GM21825 (cell line): ENCODE results near the gene PYGO2.
A peak's percentile ranks its signal among the peaks of the same experiment; 100 is the strongest.

Experiments used
- ATAC-seq: cut with Tn5 transposase; IDR thresholded peaks from one replicate; pipeline ENCODE4 v1.9.1; 2021; ENCODE audit warnings: mild to moderate bottlenecking, moderate library complexity; ENCODE audit not compliant: unreplicated experiment

PYGO2 gene

DNA sequence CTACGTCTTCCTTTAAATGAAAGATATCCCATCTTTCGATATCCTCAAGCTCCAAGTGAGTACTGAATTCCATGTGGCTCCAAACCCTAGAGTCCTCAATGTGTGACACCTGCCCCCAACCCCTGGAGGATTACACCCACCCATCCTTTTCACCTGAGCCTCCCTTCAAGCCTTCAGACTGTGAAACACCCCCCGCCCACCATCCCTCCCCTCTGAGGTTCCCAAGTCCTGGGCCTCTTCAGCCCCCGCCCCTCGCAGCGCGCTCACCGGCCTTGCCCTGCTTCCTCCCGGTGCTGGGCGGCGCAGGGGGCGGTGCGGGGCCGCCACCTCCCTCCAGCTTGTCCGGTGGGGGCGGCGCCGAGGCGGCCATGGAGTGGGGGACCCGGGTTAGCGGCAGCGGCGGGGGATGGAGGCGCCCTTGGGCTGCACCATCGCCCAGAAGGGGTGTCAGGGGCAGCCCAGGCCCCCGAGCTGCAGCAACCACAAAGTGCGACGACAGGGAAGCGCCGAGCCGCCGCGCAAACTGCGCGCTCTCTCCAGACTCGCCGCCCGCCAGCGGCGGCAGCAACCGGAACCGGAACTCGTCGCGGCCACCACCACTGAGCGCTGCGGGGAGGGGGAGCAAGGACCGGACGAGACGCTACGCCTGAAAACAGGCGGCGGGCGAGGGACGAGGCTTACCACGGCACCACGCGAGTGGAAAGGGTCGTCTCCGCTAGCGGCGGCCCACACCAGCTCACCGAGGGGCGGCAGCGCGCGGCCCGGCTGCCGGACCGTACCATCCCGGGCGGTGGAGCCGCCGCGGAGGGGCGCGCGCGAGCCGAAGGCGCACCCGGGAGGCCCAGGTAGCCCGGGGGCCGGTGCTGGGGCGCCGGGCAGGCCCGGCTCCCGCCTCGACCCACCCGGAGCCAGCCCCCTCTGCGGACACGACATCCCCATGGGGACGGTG lies at the start of gene PYGO2:
Gene PYGO2 (minus strand): TSS at position 576 of the 949 bp plus-strand sequence. CDS start 206 bp downstream, at position 370.
- ATAC-seq: peak; percentile 71

GRCh38 chr1:155011004-155011416 lies 49.4 kb upstream of the PYGO2 start:
- no peak for ATAC-seq

DNA sequence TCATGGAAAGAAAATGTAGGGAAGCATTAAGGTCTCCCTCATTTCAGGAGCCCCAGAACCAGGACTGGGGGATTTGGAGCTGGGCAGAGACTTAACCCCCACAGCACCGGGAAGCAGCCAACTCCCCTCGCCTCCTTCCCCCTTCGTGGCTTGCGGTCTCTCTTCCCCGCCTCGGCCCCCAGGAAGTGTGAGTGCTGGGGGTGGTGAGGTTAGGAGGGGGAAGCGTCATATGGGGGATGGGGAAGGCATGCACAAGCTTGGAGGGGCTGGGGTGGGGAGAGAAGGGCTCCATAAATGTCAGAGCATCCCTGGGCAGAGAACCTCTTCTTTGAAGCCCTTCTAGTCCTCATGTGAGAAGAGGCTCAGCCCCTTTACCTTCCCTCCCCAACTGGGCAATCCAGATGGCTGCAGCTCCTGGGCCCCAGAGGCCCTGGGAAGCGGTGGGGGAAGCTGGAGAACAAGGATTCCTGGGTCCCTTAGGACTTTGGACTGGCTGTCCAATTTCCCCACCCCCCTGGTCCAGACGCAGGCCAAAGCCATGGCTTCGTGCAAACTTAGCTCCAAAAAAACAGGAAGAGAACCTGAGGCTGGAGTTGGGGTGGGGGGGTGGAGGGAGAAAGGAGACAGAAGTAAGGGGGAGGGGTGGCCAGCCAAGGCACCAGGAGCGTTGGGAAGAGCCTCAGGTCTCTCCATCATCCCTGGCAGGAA lies 48.8 kb upstream of the PYGO2 start:
- no peak for ATAC-seq

DNA sequence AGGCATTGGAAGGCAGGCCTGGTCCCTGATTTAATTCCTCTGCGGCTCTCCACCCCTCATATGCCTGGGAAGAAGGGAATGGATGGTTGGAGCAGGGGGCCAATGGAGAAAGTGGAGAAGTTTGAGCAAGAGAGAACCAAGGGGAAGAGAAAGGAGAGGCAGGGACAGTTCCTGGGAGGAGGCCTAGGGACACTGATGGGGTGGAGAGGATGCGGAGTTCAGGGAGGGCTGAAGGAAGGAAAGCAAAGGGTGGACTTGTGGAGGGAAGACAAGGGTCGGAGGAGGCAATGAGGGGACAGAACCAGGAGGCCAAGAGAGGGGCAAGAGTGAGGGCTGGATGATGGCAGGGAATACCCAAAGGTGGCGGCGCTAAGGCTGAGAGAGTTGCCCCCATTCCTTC lies 48.2 kb upstream of the PYGO2 start:
- ATAC-seq: no peak

GRCh38 chr1:155009221-155009711 lies 47.7 kb upstream of the PYGO2 start:
- ATAC-seq: no peak

DNA sequence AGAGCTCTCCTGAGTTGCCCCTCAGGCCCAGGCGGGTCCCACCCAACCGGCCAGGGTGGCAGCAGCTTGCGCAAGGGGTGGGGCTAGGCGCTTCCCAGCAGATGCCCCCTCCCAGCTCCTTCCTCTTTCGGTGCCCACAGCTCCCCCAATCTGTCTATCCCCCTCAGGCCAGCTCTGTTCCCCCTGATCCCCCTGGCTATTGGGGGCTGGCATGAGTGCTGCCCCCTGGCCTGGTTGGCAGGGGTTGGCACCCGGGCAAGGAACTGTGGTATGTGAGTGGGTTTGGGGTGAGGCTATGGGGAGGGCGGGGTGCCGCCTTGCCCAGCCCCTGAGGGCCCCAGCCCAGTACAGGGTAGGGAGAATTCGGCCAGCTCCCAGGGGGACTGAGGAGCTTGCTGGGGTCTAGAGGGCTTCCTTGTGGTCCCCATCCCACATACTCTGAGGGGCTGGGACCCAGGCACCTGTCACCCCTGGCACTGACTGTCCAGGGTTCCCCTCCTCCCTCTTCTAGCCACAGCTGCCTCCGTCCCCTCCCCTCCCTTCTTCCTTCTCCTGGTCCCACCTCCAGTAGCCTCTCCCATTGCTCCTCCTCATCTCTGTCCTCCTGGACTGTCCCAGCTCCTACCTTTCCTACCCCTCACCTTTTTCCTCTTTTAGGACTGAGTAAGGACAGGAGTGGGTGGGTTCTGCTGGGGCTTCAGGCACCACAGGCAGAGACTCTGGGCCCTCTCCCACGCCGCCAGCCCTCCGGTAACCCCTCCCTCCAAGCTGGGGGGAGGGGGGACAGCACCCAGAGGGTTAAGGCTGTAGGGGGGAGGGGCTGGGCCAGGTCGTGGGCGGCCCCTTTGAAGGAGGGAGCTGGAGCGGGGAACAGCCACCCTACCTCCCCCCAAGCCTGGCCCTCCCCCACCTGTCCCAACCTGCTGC lies 46.7 kb upstream of the PYGO2 start:
- ATAC-seq: no peak

DNA sequence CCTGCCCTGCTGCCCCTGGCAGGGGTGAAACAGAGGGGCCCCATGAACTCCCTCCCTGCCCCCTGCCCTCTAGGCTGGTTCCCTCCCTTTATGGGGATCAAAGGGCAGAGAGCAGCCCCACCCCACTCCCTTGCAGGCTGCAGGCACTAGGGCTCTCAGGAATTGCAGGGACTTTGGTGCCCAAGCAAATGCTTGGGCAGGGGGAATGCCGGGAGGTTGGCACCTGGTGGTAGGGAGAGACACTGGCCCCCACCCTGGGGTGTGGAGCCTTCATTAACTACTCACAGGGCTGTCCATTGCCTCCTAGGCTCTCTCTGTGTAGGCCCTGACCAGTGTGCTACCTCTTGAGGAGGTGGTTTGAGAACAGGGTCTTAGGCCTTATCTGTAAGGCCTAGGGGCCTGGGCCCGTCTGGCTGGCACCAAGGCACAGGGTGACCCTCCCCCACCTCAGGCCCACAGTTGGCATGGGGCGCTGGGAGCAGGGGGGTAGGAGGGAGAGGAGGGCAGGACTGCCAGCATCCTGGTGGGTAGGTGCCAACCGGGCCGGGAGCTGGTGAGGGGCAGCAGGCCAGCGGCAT lies 45.8 kb upstream of the PYGO2 start:
- no peak for ATAC-seq

DNA sequence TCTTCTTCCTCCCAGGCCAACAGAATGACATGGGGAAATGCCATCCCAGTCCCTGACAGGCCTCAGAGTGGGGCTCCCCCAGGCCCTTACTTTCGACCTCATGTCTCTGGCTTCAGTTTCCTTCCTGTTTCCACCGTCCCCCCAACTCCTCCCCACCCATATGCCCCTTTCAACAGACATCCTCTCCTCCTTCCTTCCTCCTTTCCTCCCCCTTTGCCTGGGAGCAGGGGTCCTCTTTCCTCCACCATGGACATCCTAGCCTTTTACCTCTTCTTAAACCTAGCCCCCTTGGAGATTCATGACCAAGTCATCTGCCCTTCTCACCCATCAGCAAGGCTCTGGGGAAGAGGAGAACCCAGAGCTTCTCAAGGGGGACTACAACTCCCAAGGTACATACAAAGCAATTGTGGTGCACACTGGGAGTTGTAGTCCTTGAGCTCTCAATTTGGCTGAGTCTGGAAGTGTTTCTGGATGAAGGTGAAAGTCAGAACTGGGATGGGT lies 45.1 kb upstream of the PYGO2 start:
- ATAC-seq: no peak

DNA sequence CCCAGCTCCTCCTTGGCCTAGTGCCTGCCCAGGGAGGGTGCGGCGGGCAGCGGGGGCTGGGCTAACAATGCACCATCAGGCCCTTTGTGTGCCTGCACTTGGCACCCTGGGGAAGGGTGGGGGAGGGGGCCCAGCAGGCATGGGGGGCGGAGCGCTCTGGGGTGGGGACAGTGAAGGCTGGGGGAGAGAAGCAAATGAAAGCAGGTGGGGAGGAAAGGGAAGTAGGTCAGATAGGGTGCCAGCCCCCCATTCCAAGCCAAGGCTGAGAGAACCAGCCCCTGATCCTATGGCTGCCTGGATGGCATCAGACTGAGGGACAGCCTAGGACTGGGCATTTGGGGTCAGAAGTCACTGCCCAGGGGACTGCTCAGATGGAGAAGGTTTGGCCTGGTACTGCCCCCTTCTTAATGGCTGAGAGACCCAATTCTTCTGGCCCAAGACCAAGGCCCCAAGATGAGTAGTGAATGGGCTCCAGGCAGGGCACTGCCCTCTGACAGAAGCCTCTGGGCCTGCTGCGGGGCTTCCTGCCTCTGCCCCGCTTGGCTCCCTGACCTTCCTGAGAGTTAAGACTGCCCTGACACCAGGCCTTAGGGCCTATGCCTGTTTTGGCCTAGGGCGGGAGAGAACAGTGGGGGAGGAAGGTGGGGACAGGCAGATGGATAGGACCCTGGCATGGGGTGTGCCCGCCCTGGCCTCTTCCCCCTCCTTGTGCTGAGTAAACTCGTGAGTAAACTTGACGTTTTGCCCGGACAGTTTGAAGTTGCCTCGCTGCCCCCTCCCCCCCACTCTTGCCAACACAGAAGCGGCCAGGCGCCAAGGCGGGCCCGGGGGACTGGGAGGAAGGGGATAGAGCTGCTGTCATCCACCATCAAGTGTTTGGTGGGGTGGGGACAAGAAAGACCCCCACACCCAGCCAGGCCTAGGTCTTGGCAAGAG lies 43.8 kb upstream of the PYGO2 start:
- no peak for ATAC-seq

DNA sequence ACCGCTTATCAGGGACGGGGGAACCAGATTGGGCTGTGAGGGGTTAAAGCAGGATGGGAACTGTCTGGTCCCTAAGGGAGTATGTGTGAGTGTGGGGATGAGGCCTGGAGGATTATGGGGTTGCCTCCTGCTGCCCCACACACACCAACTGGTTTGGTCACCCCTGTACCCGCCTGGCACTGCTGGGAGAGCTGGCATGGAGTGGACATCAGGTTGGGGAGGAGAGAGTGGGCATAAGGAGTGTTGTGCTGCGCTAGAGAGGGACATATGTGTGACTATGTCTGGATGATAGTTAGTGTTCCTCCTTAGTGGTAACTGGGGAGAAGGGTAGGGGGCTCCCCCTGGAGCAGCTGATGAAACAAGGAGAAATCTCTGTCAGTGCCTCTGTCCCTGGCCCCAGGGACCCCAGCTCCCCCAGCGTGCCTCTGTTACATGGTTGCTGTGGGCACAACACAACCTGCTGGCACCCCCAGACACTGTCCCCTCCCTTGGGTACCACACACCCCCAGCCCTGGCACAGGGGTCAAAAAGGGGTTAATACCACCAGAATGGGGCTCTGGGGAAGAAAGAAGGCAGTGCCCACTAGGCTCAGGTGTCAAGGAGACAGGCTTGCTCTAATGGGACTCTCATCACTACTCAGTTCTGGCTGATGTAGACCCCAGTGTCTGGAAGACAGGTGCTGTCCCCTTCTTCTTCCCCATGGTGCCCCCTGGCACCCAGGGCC lies 42.9 kb upstream of the PYGO2 start:
- ATAC-seq: no peak

DNA sequence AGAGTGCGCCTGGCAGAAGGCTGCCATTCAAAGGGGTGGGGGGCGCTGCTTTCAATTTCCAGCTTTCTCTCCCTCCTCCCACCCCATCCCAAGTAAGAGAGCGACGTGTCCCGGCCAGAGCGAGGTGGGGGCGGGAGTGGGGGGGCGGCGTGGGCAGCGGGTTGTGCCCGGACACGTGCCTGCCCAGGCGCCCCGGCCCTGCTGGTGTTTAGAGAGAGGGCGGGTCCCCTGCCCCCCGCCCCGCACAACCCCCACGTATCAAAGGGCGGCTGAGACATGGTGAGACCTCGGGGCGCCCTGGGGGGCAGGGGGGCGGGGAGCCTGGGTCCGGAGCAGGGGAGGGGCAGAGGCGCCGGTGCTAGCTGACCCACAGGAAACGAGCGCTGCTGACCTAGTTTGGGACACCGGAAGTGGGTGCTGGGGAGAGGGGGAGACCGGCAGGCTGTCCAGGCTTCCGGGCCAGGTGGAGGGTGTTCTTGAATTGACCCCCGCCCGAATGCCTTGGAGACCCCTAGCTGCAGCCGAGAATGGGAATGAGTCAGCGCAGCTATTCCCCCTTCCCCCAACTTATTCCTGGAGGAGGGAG lies 42.3 kb upstream of the PYGO2 start:
- ATAC-seq: no peak

GRCh38 chr1:155003227-155003765 lies 41.7 kb upstream of the PYGO2 start:
- no peak for ATAC-seq

GRCh38 chr1:155002464-155003226 lies 41.1 kb upstream of the PYGO2 start, which contains the start of gene ZBTB7B:
ZBTB7B (plus strand) TSS chr1:155002802; CDS start chr1:155014661, 11,859 bp downstream.
- no peak for ATAC-seq

DNA sequence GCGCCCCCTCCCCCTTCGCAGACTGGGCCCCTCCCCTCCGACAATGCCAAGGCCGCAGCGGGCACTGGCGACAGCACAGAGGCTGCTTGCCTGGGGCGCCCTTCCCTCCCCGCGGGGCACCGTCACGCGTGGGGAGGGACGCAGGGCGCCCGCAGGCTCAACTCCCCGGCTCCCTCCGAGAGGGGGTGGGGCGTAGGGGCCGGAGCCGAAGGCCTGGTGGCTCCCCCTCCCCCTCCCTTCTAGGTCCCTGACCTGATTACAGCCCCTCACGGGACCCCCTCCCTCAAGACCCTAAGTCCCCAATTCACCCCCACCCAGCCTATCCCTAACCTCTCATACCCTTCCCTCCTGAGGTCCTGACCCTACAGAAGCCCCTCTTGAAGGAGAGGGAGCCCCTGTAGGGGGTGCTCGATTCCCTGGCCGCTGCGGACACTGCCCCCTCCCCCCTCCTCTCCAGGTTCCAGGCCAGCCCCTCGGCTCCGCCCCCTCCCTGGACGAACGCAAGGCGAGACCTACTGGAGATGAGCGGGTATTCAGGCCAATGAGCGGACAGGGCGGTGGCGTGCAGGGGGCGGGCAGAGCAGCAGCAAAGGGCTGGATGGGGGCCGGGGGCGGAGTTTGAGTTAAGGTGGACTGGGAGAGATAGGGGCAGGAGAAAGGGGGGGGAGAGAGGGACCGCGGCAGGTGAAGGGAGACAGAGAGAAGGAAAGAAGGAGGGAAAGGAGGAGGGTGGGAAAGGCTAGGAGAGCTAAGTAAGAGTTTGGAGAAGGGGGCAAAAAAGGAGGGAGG lies 40.3 kb upstream of the PYGO2 start:
- ATAC-seq: peak; percentile 46

DNA sequence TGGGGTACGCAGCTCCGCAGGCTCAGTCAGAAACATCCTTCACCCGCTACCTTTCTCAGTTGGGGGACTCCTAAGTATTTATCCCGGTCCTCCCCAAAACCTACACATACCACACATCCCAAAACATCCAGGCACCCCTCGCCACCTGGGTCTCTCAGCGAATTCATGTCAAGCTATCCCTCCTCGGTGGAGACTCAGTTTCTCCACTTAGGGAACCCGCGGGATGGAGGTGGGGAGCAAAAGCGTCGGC lies 39.8 kb upstream of the PYGO2 start:
- no peak for ATAC-seq

- ATAC-seq: peak; percentile 35
Measured at GRCh38 chr1:155000726-155001424, 39.3 kb upstream of the PYGO2 start.
